Kidney (tissue), 14 donors: ENCODE data around the gene TMEM267. TPM values are rescaled to one million over a fixed set of nuclear protein-coding genes. Genes with fewer than 3 reads are reported as not detected.
"Not testable (repeated sequence)": the region's sequence is repeated elsewhere in the genome, so short reads cannot be mapped to it uniquely, and the experiment has no call there.

Experiments used
- DNase-seq, 5 donors: peaks; one replicate each; pipeline ENCODE4 v3.0.0-alpha.2; 2013 to 2020
- FAIRE-seq: peaks from 2 replicates; lab custom pipeline; 2012; peaks lifted over from hg19 to GRCh38; lab: Jason Lieb, UNC
- H3K27ac ChIP-seq, 2 donors: one replicate each; pipeline ENCODE4 v1.7.0; 2013; ENCODE audit warnings: low read depth in 2 of 2, low read length in 2 of 2, inconsistent platforms in 1 of 2
- H3K27me3 ChIP-seq: one replicate; pipeline ENCODE4 v1.7.1; 2013; ENCODE audit warnings: low read length, inconsistent platforms; ENCODE audit not compliant: control insufficient read depth, insufficient read depth
- H3K36me3 ChIP-seq, 3 donors: one replicate each; pipeline versions ENCODE4 v1.7.0 to v1.7.1; 2013; ENCODE audit warnings: low read length in 3 of 3, control low read depth in 1 of 3, inconsistent platforms in 1 of 3; ENCODE audit not compliant: insufficient read depth in 3 of 3, control insufficient read depth in 2 of 3
- H3K4me1 ChIP-seq, 3 donors: one replicate each; pipeline versions ENCODE4 v1.7.0 to v1.7.1; 2013; ENCODE audit warnings: low read length in 3 of 3, inconsistent platforms in 1 of 3, low read depth in 1 of 3; ENCODE audit not compliant: control insufficient read depth in 2 of 3, insufficient read depth in 2 of 3
- H3K4me3 ChIP-seq, 3 donors: one replicate each; pipeline versions ENCODE4 v1.7.0 to v1.8.1; 2013; ENCODE audit warnings: low read length in 3 of 3, control low read depth in 1 of 3, inconsistent platforms in 1 of 3
- H3K9ac ChIP-seq, 3 donors: one replicate each; pipeline versions ENCODE4 v1.7.0 to v1.7.1; 2013; ENCODE audit warnings: low read length in 3 of 3, control low read depth in 1 of 3, inconsistent platforms in 1 of 3
- H3K9me3 ChIP-seq, 3 donors: one replicate each; pipeline versions ENCODE4 v1.7.0 to v1.7.1; 2013; ENCODE audit warnings: low read length in 3 of 3, control low read depth in 1 of 3, inconsistent platforms in 1 of 3; ENCODE audit not compliant: control insufficient read depth in 2 of 3, insufficient read depth in 1 of 3
- CTCF ChIP-seq: IDR thresholded peaks from 3 replicates; pipeline ENCODE4 v1.5.1; 2012; ENCODE audit warnings: mild to moderate bottlenecking, moderate library complexity, borderline replicate concordance; ENCODE audit not compliant: insufficient read depth; ENCODE audit errors: extremely low read depth
- intact Hi-C: fragments of 100-400 bp; cut with DNase I; formaldehyde crosslinking; loops from one replicate; pipeline ENCODE4 v1.11.1; 2022
- polyA plus RNA-seq: library from polyadenylated mRNA; stranded (reverse); fragments of 350-450 nt; fragmentation: Illumina TruSeq; extraction: RNeasy Lipid Tissue Mini Kit (QIAGEN cat#74804); gene quantifications from one replicate; pipeline ENCODE4 v1.2.3, GENCODE V29; 2014; ENCODE audit warnings: low read depth, low replicate concordance; ENCODE audit not compliant: insufficient read depth
- total RNA-seq: library from RNA; stranded (reverse); fragmentation: NEBNext Ultra II Directional; extraction: Animal tissue kit (Norgen Biotek cat#: 25700); gene quantifications from one replicate; pipeline ENCODE4 v1.2.1, GENCODE V29; 2021
- donor health status: control.
- donor health status: control.
- donor health status: control.
- donor health status: control.
- donor health status: control.
- donor health status: DM: yes; HTN: yes; CAD: no.
- donor health status: Normal renal cell carcinoma (clear cell type).

The TMEM267 gene
- total and polyA plus RNA-seq, 2 donors from 2014 or later, result 7.1 to 24.1 TPM

- H3K4me3 ChIP-seq, result peak overlapping the region; percentile 75 to 89 (median 81)
- FAIRE-seq, result no peak
- H3K9ac ChIP-seq, result peak overlapping the region; percentile 79 to 98 (median 80)
- H3K4me1 ChIP-seq, result peaks cover 0 to 6% (median 0%) of the 10 kb centered on the region in 3 donors
- peak in 1 of 5 donors; percentile 37 for DNase-seq
- H3K27ac ChIP-seq, result peak overlapping the region in 1 of 2 donors; percentile 77
- no peaks in the 10 kb centered on the region for H3K27me3 ChIP-seq
- H3K36me3 ChIP-seq, result no peaks in the 10 kb centered on the region
- no peak for TF ChIP-seq CTCF
- intact Hi-C loops, result no loop called here
- H3K9me3 ChIP-seq, result no peaks in the 10 kb centered on the region
Measured at GRCh38 chr5:43514471-43514815, 30.8 kb upstream of the TMEM267 start.

GRCh38 chr5:43514025-43514424, 30.4 kb upstream of the TMEM267 start:
- peaks cover 0 to 6% (median 0%) of the 10 kb centered on the region in 3 donors for H3K4me1 ChIP-seq
- peak overlapping the region; percentile 75 to 89 (median 81) for H3K4me3 ChIP-seq
- no peaks in the 10 kb centered on the region for H3K9me3 ChIP-seq
- intact Hi-C loops, result no loop called here
- no peak for TF ChIP-seq CTCF
- H3K27ac ChIP-seq, result no peak overlapping the region
- peak overlapping the region; percentile 79 to 98 (median 80) for H3K9ac ChIP-seq
- peak in 1 of 5 donors; percentile 25 for DNase-seq
- FAIRE-seq, result no peak
- no peaks in the 10 kb centered on the region for H3K27me3 ChIP-seq
- no peaks in the 10 kb centered on the region for H3K36me3 ChIP-seq

GRCh38 chr5:43511062-43511461, 27.4 kb upstream of the TMEM267 start:
- H3K27ac ChIP-seq, H3K27me3 ChIP-seq, intact Hi-C loops, H3K9ac ChIP-seq, DNase-seq, FAIRE-seq, H3K36me3 ChIP-seq, H3K4me3 ChIP-seq, H3K4me1 ChIP-seq, H3K9me3 ChIP-seq: not testable (repeated sequence)

DNA sequence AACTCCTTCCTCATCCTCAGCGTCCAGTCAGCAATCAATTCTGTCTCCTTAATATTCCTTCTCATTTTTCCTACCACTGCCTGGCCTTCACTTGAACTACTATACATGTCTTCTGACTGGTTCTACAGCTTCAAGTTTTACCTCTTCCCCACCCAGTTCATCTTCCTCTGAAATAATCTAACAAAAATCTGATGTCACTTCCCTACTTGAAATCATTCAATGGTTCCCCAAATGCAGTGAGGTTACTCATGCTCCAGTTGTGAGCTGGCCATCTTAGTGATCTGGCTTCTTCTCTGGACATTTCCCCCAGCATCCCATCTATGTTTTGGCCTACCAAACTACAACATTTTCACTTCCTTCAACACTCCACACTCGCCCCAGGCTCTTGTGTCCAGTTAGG, 14.9 kb upstream of the TMEM267 start:
- Histone ChIP-seq H3K9ac (no peak overlapping the region), H3K27me3 (no peaks in the 10 kb centered on the region), H3K9me3 (no peaks in the 10 kb centered on the region), H3K4me1 (no peaks in the 10 kb centered on the region), H3K27ac (no peak overlapping the region), H3K4me3 (no peak overlapping the region), H3K36me3 (no peaks in the 10 kb centered on the region)
- no peak for TF ChIP-seq CTCF
- FAIRE-seq (no peak), DNase-seq (no peak)
- intact Hi-C loops, result no loop called here
